Right lobe of liver (tissue), 4 donors: ENCODE results near the gene VASH2.

ENCODE experiments used
- POLR2A ChIP-seq: fragments of 450-650 bp; IDR thresholded peaks from one replicate; pipeline ENCODE4 v1.6.1; 2017; ENCODE audit warnings: antibody characterized with exemption, mild to moderate bottlenecking
- TF ChIP-seq, protein P1 (sequence below), 4 donors: fragments of 200-600 bp in 3 of 4; fragments of 450-650 bp in 1 of 4; IDR thresholded peaks; one replicate each; pipeline versions ENCODE4 v1.5.1 to v1.8.0; 2016 to 2022; ENCODE audit warnings: antibody characterized with exemption in 4 of 4, mild to moderate bottlenecking in 2 of 4
- donor health status: DM: no; HTN: no; CAD: no.
- donor health status: DM: no; HTN: no; CAD: no.
- donor health status: DM: no; HTN: yes; CAD: no.

DNA sequence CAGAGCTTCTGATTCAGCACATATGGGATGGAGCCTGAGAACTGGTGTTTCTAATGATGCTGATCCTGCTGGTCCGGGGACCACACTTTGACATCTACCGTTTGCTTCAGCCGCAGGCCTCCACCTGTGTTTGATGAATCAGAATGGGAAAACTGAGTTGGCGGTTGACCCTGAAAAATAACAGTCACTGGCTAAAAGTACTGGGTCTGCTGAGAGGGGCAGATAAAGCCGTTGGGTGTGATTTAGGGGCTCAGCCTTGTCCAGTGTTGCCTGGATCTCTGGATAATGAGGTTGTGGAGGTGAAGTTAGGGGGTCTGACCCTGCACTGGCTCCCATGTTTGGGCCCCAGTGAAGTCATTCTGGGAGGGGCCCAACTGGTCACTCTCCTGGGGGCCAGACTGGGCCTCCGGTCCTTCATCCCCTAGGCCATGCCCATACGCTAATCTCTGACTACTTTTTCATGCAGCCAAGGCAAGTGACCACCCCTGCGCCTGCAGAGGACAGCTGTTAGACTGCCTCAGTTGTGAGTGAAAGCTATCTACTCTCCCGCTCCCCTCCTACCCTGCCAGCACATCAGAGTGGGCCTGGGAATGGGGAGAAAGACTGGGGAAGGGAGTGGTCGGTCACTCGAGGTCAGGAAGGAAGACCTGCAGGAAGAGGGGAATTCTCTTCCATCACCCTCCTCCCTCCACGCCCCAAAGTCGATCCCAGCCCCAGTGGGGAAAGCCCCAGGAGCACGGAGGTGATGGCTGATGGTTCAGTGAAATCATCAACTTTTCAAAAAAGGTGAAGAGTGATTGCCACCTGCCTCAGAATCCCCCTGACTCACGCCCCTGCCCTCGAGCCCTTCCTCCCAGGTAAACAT, 27.7 kb downstream of the VASH2 start:
- TF ChIP-seq, protein P1, sequence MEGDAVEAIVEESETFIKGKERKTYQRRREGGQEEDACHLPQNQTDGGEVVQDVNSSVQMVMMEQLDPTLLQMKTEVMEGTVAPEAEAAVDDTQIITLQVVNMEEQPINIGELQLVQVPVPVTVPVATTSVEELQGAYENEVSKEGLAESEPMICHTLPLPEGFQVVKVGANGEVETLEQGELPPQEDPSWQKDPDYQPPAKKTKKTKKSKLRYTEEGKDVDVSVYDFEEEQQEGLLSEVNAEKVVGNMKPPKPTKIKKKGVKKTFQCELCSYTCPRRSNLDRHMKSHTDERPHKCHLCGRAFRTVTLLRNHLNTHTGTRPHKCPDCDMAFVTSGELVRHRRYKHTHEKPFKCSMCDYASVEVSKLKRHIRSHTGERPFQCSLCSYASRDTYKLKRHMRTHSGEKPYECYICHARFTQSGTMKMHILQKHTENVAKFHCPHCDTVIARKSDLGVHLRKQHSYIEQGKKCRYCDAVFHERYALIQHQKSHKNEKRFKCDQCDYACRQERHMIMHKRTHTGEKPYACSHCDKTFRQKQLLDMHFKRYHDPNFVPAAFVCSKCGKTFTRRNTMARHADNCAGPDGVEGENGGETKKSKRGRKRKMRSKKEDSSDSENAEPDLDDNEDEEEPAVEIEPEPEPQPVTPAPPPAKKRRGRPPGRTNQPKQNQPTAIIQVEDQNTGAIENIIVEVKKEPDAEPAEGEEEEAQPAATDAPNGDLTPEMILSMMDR (IDR thresholded peaks at IDR 0.05), result no peak
- no peak for TF ChIP-seq POLR2A
